ENCODE results near the gene ARSG.

ARSG gene

GRCh38 chr17:68297195-68297594 lies 5.9 kb downstream of the ARSG start:
- Histone ChIP-seq H3F3A (ENCODE audit: control insufficient read depth, insufficient read depth) (0 out of 2 replicates have a peak, but pooled peaks cover 2% of the 10 kb centered on the region), H4K20me1 (ENCODE audit: control insufficient read depth, insufficient read depth, low read depth, low read length) (no peaks in the 10 kb centered on the region), H3K9me3 (ENCODE audit: control insufficient read depth, insufficient read depth, low read length) (no peaks in the 10 kb centered on the region), H3K27ac (ENCODE audit: low read depth, low read length) (no peak overlapping the region), H3K4me1 (ENCODE audit: control insufficient read depth, low read length) (peaks cover 22% of the 10 kb centered on the region), H3K79me2 (ENCODE audit: control insufficient read depth, low read length) (peaks cover 20% of the 10 kb centered on the region), H3K27me3 (ENCODE audit: control insufficient read depth, low read length) (no peaks in the 10 kb centered on the region), H3K4me2 (ENCODE audit: low read length) (no peak overlapping the region), H3K4me3 (ENCODE audit: low read length) (no peak overlapping the region), H3K36me3 (ENCODE audit: control insufficient read depth, low read length) (no peaks in the 10 kb centered on the region), H3K9me2 (replicated peaks; ENCODE audit: control insufficient read depth, low read length) (no peaks in the 10 kb centered on the region)
- no peak for TF ChIP-seq CTCF (IDR thresholded peaks at IDR 0.05; ENCODE audit: low read depth, low read length, poor library complexity, severe bottlenecking)
- TF ChIP-seq EZH2phosphoT487 (IDR thresholded peaks at IDR 0.05; ENCODE audit: borderline replicate concordance, low read length) = no peak

- no peak overlapping the region for H3K4me2 ChIP-seq (ENCODE audit: low read length)
- H3K27ac ChIP-seq (ENCODE audit: low read depth, low read length) = no peak overlapping the region
- no peak overlapping the region for H3K4me3 ChIP-seq (ENCODE audit: low read length)
- no peaks in the 10 kb centered on the region for H3K27me3 ChIP-seq (ENCODE audit: control insufficient read depth, low read length)
- TF ChIP-seq EZH2phosphoT487 (IDR thresholded peaks at IDR 0.05; ENCODE audit: borderline replicate concordance, low read length) (no peak), CTCF (IDR thresholded peaks at IDR 0.05; ENCODE audit: low read depth, low read length, poor library complexity, severe bottlenecking) (no peak)
- H3K4me1 ChIP-seq (ENCODE audit: control insufficient read depth, low read length) = peaks cover 9% of the 10 kb centered on the region
- H4K20me1 ChIP-seq (ENCODE audit: control insufficient read depth, insufficient read depth, low read depth, low read length) = no peaks in the 10 kb centered on the region
- no peaks in the 10 kb centered on the region for H3K36me3 ChIP-seq (ENCODE audit: control insufficient read depth, low read length)
- H3F3A ChIP-seq (ENCODE audit: control insufficient read depth, insufficient read depth) = no peaks in the 10 kb centered on the region
- no peaks in the 10 kb centered on the region for H3K9me3 ChIP-seq (ENCODE audit: control insufficient read depth, insufficient read depth, low read length)
- no peaks in the 10 kb centered on the region for H3K9me2 ChIP-seq (replicated peaks; ENCODE audit: control insufficient read depth, low read length)
- H3K79me2 ChIP-seq (ENCODE audit: control insufficient read depth, low read length) = peaks cover 9% of the 10 kb centered on the region
Observed at GRCh38 chr17:68298601-68299000, 7.3 kb downstream of the ARSG start.

DNA sequence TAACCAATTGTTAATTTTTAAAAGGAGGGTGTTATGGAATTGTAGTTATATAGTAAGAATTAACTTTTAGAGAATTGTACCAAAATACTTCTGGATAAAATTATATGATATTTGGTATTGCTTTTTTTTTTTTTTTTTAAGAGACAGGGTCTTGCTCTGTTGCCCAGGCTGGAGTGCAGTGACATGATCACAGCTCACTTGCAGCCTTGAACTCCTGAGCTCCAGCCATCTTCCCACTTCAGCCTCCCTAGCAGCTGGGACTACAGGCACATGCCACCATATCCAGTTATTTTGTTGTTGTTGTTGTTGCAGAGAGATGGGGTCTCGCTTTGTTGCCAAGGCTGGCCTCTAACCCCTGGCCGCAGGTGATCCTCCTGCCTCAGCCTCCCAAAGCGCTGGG lies 8.5 kb downstream of the ARSG start:
- H3K9me2 ChIP-seq (replicated peaks; ENCODE audit: control insufficient read depth, low read length) = no peaks in the 10 kb centered on the region
- H3K9me3 ChIP-seq (ENCODE audit: control insufficient read depth, insufficient read depth, low read length) = no peaks in the 10 kb centered on the region
- H3K4me2 ChIP-seq (ENCODE audit: low read length) = no peak overlapping the region
- H3K4me3 ChIP-seq (ENCODE audit: low read length) = no peak overlapping the region
- no peaks in the 10 kb centered on the region for H3F3A ChIP-seq (ENCODE audit: control insufficient read depth, insufficient read depth)
- peaks cover 4% of the 10 kb centered on the region for H3K79me2 ChIP-seq (ENCODE audit: control insufficient read depth, low read length)
- no peaks in the 10 kb centered on the region for H4K20me1 ChIP-seq (ENCODE audit: control insufficient read depth, insufficient read depth, low read depth, low read length)
- TF ChIP-seq EZH2phosphoT487 (IDR thresholded peaks at IDR 0.05; ENCODE audit: borderline replicate concordance, low read length) (no peak), CTCF (IDR thresholded peaks at IDR 0.05; ENCODE audit: low read depth, low read length, poor library complexity, severe bottlenecking) (no peak)
- no peaks in the 10 kb centered on the region for H3K27me3 ChIP-seq (ENCODE audit: control insufficient read depth, low read length)
- H3K36me3 ChIP-seq (ENCODE audit: control insufficient read depth, low read length) = no peaks in the 10 kb centered on the region
- no peak overlapping the region for H3K27ac ChIP-seq (ENCODE audit: low read depth, low read length)
- H3K4me1 ChIP-seq (ENCODE audit: control insufficient read depth, low read length) = no peaks in the 10 kb centered on the region
